Heart right ventricle (tissue), 16 donors: Measurements from ENCODE around the gene SACM1L. TPM values are rescaled to one million over a fixed set of nuclear protein-coding genes. Genes with fewer than 3 reads are reported as not detected.

Source experiments
- ATAC-seq, 8 donors: fragments of 200-7000 bp; cut with Tn5 transposase; one replicate each; pipeline ENCODE4 v1.9.1; 2020; ENCODE audit warnings: mild to moderate bottlenecking in 8 of 8, moderate library complexity in 8 of 8, moderate number of reproducible peaks in 1 of 8
- DNase-seq, 2 donors: peaks; one replicate each; pipeline ENCODE4 v3.0.0-alpha.2; 2020
- H3K27ac ChIP-seq, 10 donors: fragments of 200-600 bp; sonication (generic) in 2 of 10; one replicate each; pipeline versions ENCODE4 v1.5.0 to v1.8.0; 2020 to 2022; ENCODE audit warnings: mild to moderate bottlenecking in 3 of 10
- H3K27me3 ChIP-seq, 7 donors: fragments of 200-600 bp; one replicate each; pipeline ENCODE4 v1.8.0; 2021 to 2022; ENCODE audit warnings: mild to moderate bottlenecking in 2 of 7
- H3K36me3 ChIP-seq, 9 donors: fragments of 200-600 bp; sonication (generic) in 1 of 9; one replicate each; pipeline versions ENCODE4 v1.5.0 to v1.8.0; 2020 to 2022; ENCODE audit warnings: mild to moderate bottlenecking in 2 of 9
- H3K4me1 ChIP-seq, 9 donors: fragments of 200-600 bp; sonication (generic) in 1 of 9; one replicate each; pipeline versions ENCODE4 v1.5.0 to v1.8.0; 2020 to 2022; ENCODE audit warnings: mild to moderate bottlenecking in 4 of 9
- H3K4me3 ChIP-seq, 10 donors: fragments of 200-600 bp; sonication (generic) in 2 of 10; one replicate each; pipeline versions ENCODE4 v1.5.0 to v1.8.0; 2020 to 2022; ENCODE audit warnings: mild to moderate bottlenecking in 7 of 10, moderate library complexity in 2 of 10
- H3K9me3 ChIP-seq, 11 donors: fragments of 200-600 bp in 10 of 11; sonication (generic) in 2 of 11; one replicate each; pipeline versions ENCODE4 v1.5.0 to v1.8.0; 2013 to 2022; ENCODE audit warnings: mild to moderate bottlenecking in 2 of 11, control low read depth in 1 of 11, moderate library complexity in 1 of 11
- CTCF ChIP-seq, 9 donors: fragments of 200-600 bp; sonication (generic) in 2 of 9; IDR thresholded peaks; one replicate each; pipeline versions ENCODE4 v1.5.0 to v1.8.0; 2021 to 2022; ENCODE audit warnings: antibody characterized with exemption in 9 of 9, mild to moderate bottlenecking in 5 of 9, moderate library complexity in 1 of 9
- WGBS, 2 donors: extraction: QIAGEN DNeasy Blood & Tissue Kit; methylation state at CpG; one replicate each; pipeline ENCODE4 v1.1.7; 2013; ENCODE audit warnings: inconsistent platforms in 1 of 2; 5-methylcytosine and 5-hydroxymethylcytosine counted together
- intact Hi-C, 10 donors: fragments of 100-400 bp; cut with DNase I; formaldehyde crosslinking; loops; one replicate each; pipeline versions ENCODE4 v1.11.1 to v1.14.2; 2022
- polyA plus RNA-seq, 2 donors: library from polyadenylated mRNA; stranded (reverse); fragments of 200-250 nt; gene quantifications; one replicate each; pipeline ENCODE4 v1.2.3, GENCODE V29; 2013
- total RNA-seq, 10 donors: library from RNA; stranded (reverse); fragmentation: NEBNext Ultra II Directional in 3 of 10; extraction: Animal tissue kit (Norgen Biotek cat#: 25700) in 3 of 10; gene quantifications; one replicate each; pipeline versions ENCODE4 v1.2.1 to v1.2.4, GENCODE V29; 2021 to 2023
- donor health status: Arrhythmogenic right ventricular cardiomyopathy.
- donor health status: ischemic (EF 13 %, LVEDD 7.1; RV severe dilation, severe dysfunction).
- donor health status: healthy with polysubstance abuse.
- donor health status: DM: no; HTN: yes; CAD: no.
- donor health status: DM: no; HTN: no; CAD: no.
- donor health status: ischemic (EF 25% LVEDD 6.9; RV normal size, moderate dysfunction).
- donor health status: ischemic (EF 25% LVEDD 5.7; RV mildly dilated, moderate dysfunction).
- donor health status: healthy.
- donor health status: DM: yes; HTN: yes; CAD: no.
- donor health status: Ischemic cardiomyopathy.
- donor health status: ischemic (EF 35%, LVEDD 5.7; RV mildly dilated, moderate dysfunction).
- donor health status: nonischemic (EF 11% LVEDD 7.7; RV severe dilation, severe dysfunction).
- donor health status: DM: yes; HTN: yes; CAD: no.
- donor health status: PGD.
- donor health status: ischemic (EF 29% LVEDD 5.4; RV normal size, mild dysfunction).
- donor health status: nonischemic (EF 23%, LVEDD 6.1; RV moderate dilation, normal function).

The SACM1L gene
- total and polyA plus RNA-seq, 12 donors, result 15.4 to 28.7 (median 23.6) TPM

- no peaks in the 10 kb centered on the region for H3K9me3 ChIP-seq
- peaks cover 0 to 26% (median 13%) of the 10 kb centered on the region in 7 donors for H3K27me3 ChIP-seq
- ATAC-seq (peak; percentile 60 to 89 (median 80)), DNase-seq (peak in 1 of 2 donors; percentile 34)
- intact Hi-C loops, result loop anchor here (1.0 to 10.0 kb wide), 15 partner anchors 56 to 324 kb away; no protein-coding TSS in a partner anchor
- peaks cover 0 to 3% (median 0%) of the 10 kb centered on the region in 9 donors for H3K4me1 ChIP-seq
- no peak overlapping the region for H3K27ac ChIP-seq
- H3K4me3 ChIP-seq, result no peak overlapping the region
- peak; percentile 27 to 73 (median 67) for TF ChIP-seq CTCF (IDR thresholded peaks at IDR 0.05)
- 33 to 35% methylated on average over 14 of the region's 14 CpGs for WGBS, 2 donors
- H3K36me3 ChIP-seq, result no peaks in the 10 kb centered on the region
Observed at GRCh38 chr3:45760878-45761711, 71.9 kb downstream of the SACM1L start.

- H3K4me1 ChIP-seq, result peaks cover 0 to 3% (median 0%) of the 10 kb centered on the region in 9 donors
- WGBS, 2 donors, result 82 to 85% methylated on average over 10 of the region's 10 CpGs
- no peak overlapping the region for H3K4me3 ChIP-seq
- intact Hi-C loops, result loop anchor here (1.0 to 10.0 kb wide), 16 partner anchors 55 to 323 kb away; no protein-coding TSS in a partner anchor
- DNase-seq (no peak), ATAC-seq (no peak)
- no peaks in the 10 kb centered on the region for H3K36me3 ChIP-seq
- peaks cover 0 to 26% (median 17%) of the 10 kb centered on the region in 7 donors for H3K27me3 ChIP-seq
- H3K27ac ChIP-seq, result no peak overlapping the region
- TF ChIP-seq CTCF (IDR thresholded peaks at IDR 0.05), result no peak
- H3K9me3 ChIP-seq, result peaks cover 0 to 4% (median 0%) of the 10 kb centered on the region in 11 donors
Observed at GRCh38 chr3:45761831-45762230, 72.6 kb downstream of the SACM1L start.

GRCh38 chr3:45762647-45763302 lies 73.6 kb downstream of the SACM1L start:
- Histone ChIP-seq H3K4me1 (peaks cover 0 to 3% (median 0%) of the 10 kb centered on the region in 9 donors), H3K36me3 (no peaks in the 10 kb centered on the region), H3K9me3 (peaks cover 0 to 13% (median 0%) of the 10 kb centered on the region in 11 donors), H3K27ac (no peak overlapping the region), H3K4me3 (no peak overlapping the region), H3K27me3 (peaks cover 0 to 26% (median 17%) of the 10 kb centered on the region in 7 donors)
- no peak for DNase-seq
- no peak for ATAC-seq
- WGBS, 2 donors, result 86 to 88% methylated on average over 19 of the region's 19 CpGs
- intact Hi-C loops, result loop anchor here (2.0 to 10.0 kb wide), 12 partner anchors 55 to 322 kb away; no protein-coding TSS in a partner anchor
- TF ChIP-seq CTCF (IDR thresholded peaks at IDR 0.05), result no peak

- ATAC-seq (no peak), DNase-seq (no peak)
- Histone ChIP-seq H3K4me3 (no peak overlapping the region), H3K4me1 (peaks cover 0 to 3% (median 0%) of the 10 kb centered on the region in 9 donors), H3K36me3 (no peaks in the 10 kb centered on the region), H3K27ac (no peak overlapping the region), H3K27me3 (peaks cover 0 to 26% (median 17%) of the 10 kb centered on the region in 7 donors), H3K9me3 (peaks cover 0 to 14% (median 0%) of the 10 kb centered on the region in 11 donors)
- 94 to 98% methylated on average over 5 of the region's 5 CpGs for WGBS, 2 donors
- no peak for TF ChIP-seq CTCF (IDR thresholded peaks at IDR 0.05)
- intact Hi-C loops, result loop anchor here (2.0 to 10.0 kb wide), 12 partner anchors 54 to 322 kb away; no protein-coding TSS in a partner anchor
Observed at GRCh38 chr3:45763303-45763675, 74.1 kb downstream of the SACM1L start.
